Endometrial microvascular endothelial cells (primary cell): Measurements from ENCODE around the gene GHDC. TPM values are rescaled to one million over a fixed set of nuclear protein-coding genes. Genes with fewer than 3 reads are reported as not detected.
"Not testable (repeated sequence)": the region's sequence is repeated elsewhere in the genome, so short reads cannot be mapped to it uniquely, and the experiment has no call there.

Experiments used
- in situ Hi-C: cut with HindIII; loops from 2 replicates; pipeline ENCODE4 v1.10.0; 2017; ENCODE audit warnings: low sequenced_read_pairs, low pct_unique_long_range_greater_than_20kb; ENCODE audit errors: inconsistent ontology term
- total RNA-seq: library from RNA; depleted of rRNA; stranded (reverse); fragments of >200 nt; gene quantifications from one replicate; pipeline ENCODE4 v1.2.3, GENCODE V29; 2015; ENCODE audit errors: inconsistent ontology term

The GHDC gene
- total RNA-seq, 1 donor from 2014 or later: 14.9 TPM

GRCh38 chr17:42210046-42210445, 15.8 kb upstream of the GHDC start:
- in situ Hi-C loops: no loop called here

- in situ Hi-C loops: not testable (repeated sequence)
These were observed 11.9 kb upstream of the GHDC start for GRCh38 chr17:42206153-42206612.

- in situ Hi-C loops: no loop called here
These were observed 9.1 kb upstream of the GHDC start for GRCh38 chr17:42203354-42203753.

GRCh38 chr17:42202696-42203095, 8.4 kb upstream of the GHDC start:
- in situ Hi-C loops: no loop called here

GRCh38 chr17:42202159-42202558, 7.9 kb upstream of the GHDC start:
- in situ Hi-C loops: no loop called here

GRCh38 chr17:42201458-42201772, 7.1 kb upstream of the GHDC start:
- in situ Hi-C loops: no loop called here

- in situ Hi-C loops: no loop called here
These were observed 6.6 kb upstream of the GHDC start for GRCh38 chr17:42200706-42201457.

- in situ Hi-C loops: loop anchor here (25.0 kb wide), 1 partner anchor 313 kb away; no protein-coding TSS in a partner anchor
These were observed 5.2 kb upstream of the GHDC start for GRCh38 chr17:42199416-42200011.

GRCh38 chr17:42198897-42199296, 4.6 kb upstream of the GHDC start:
- in situ Hi-C loops: loop anchor here (25.0 kb wide), 1 partner anchor 313 kb away; no protein-coding TSS in a partner anchor

GRCh38 chr17:42197564-42198156, 3.4 kb upstream of the GHDC start:
- in situ Hi-C loops: loop anchor here (25.0 kb wide), 1 partner anchor 315 kb away; no protein-coding TSS in a partner anchor

- in situ Hi-C loops: loop anchor here (25.0 kb wide), 1 partner anchor 319 kb away; no protein-coding TSS in a partner anchor
These were observed 902 bp downstream of the GHDC start for GRCh38 chr17:42193216-42193968.

- in situ Hi-C loops: loop anchor here (25.0 kb wide), 1 partner anchor 320 kb away; no protein-coding TSS in a partner anchor
These were observed 1.8 kb downstream of the GHDC start for GRCh38 chr17:42192189-42193126.

- in situ Hi-C loops: loop anchor here (25.0 kb wide), 1 partner anchor 321 kb away; no protein-coding TSS in a partner anchor
These were observed 3.1 kb downstream of the GHDC start for GRCh38 chr17:42191275-42191608.

GRCh38 chr17:42190491-42191274, 3.6 kb downstream of the GHDC start:
- in situ Hi-C loops: loop anchor here (25.0 kb wide), 1 partner anchor 322 kb away; no protein-coding TSS in a partner anchor

- in situ Hi-C loops: loop anchor here (25.0 kb wide), 1 partner anchor 323 kb away; no protein-coding TSS in a partner anchor
These were observed 4.7 kb downstream of the GHDC start for GRCh38 chr17:42189651-42189965.

- in situ Hi-C loops: loop anchor here (25.0 kb wide), 1 partner anchor 323 kb away; no protein-coding TSS in a partner anchor
These were observed 5.3 kb downstream of the GHDC start for GRCh38 chr17:42188749-42189650.
